Transverse colon (tissue), 4 donors: ENCODE data around the gene TTBK1.

Experiments
- CTCF ChIP-seq, 5 experiments: fragments of 200-600 bp in 3 of 5; fragments of 450-650 bp in 2 of 5; sonication (generic) in 3 of 5; IDR thresholded peaks; 1 replicate in 2 of 5; 2 replicates in 3 of 5; pipeline ENCODE4 v1.5.1; 2016 to 2017; ENCODE audit warnings: antibody characterized with exemption in 5 of 5, inconsistent platforms in 3 of 5, mild to moderate bottlenecking in 2 of 5, moderate library complexity in 1 of 5
- EP300 ChIP-seq: sonication (generic); formaldehyde crosslinking; IDR thresholded peaks from one replicate; pipeline ENCODE4 v1.6.1; 2017; ENCODE audit warnings: antibody characterized with exemption, low read depth
- POLR2A ChIP-seq: fragments of 450-650 bp; IDR thresholded peaks from one replicate; pipeline ENCODE4 v1.6.1; 2016; ENCODE audit warnings: antibody characterized with exemption, mild to moderate bottlenecking, moderate library complexity
- POLR2AphosphoS5 ChIP-seq, 3 donors: sonication (generic); formaldehyde crosslinking; IDR thresholded peaks; one replicate each; pipeline ENCODE4 v1.6.1; 2016; ENCODE audit warnings: antibody characterized with exemption in 3 of 3

GRCh38 chr6:43216200-43216599 is 27.1 kb upstream of the TTBK1 start:
- TF ChIP-seq CTCF (IDR thresholded peaks at IDR 0.05): no peak
- no peak for TF ChIP-seq POLR2A
- TF ChIP-seq POLR2AphosphoS5 (IDR thresholded peaks at IDR 0.05): no peak
- no peak for TF ChIP-seq EP300
